ENCODE measurements around the gene SDF4. TPM values are rescaled to one million over a fixed set of nuclear protein-coding genes. Genes with fewer than 3 reads are reported as not detected.

The SDF4 gene
- total RNA-seq, 1 experiment from 2014 or later, result 82.0 TPM

DNA sequence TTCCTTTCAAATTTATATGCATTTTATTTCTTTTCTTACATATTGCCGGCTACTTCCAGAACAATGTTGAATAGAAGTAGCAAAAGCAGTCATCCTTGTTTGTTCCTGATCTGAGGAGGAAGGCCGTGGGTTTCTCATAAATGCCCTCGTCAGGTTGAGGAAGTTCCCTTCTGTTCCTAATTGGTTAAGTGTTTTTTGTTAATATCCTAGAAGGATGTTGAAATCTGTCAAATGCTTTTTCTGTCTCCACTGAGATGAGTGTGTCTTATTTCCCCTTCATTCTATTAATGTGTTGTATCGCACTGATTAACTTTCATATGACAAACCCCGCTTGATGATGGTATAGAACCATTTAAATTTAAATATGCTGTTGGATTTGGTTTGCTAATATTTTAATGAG lies 42.7 kb downstream of the SDF4 start:
- Histone ChIP-seq H3K23ac (ENCODE audit: insufficient read length, low read depth, low read length) (no peak overlapping the region), H2AFZ (ENCODE audit: low read length) (no peak overlapping the region), H2BK15ac (ENCODE audit: low read depth, low read length) (no peak overlapping the region), H3K23me2 (ENCODE audit: insufficient read length, low read depth, low read length, poor library complexity, severe bottlenecking) (no peaks in the 10 kb centered on the region), H2BK5ac (ENCODE audit: insufficient read length, low read length) (no peak overlapping the region), H3T11ph (ENCODE audit: low read length) (no peak overlapping the region), H4K20me1 (ENCODE audit: control insufficient read depth, insufficient read depth, insufficient read length) (no peaks in the 10 kb centered on the region), H4K8ac (replicated peaks; ENCODE audit: insufficient read length, low read depth, low read length) (no peak overlapping the region), H4K5ac (ENCODE audit: insufficient read length, low read depth, low read length) (no peak overlapping the region), H2AK5ac (ENCODE audit: insufficient read length, low read length) (no peak overlapping the region), H2BK120ac (ENCODE audit: low read depth, low read length, poor library complexity, severe bottlenecking) (no peak overlapping the region), H3K56ac (ENCODE audit: insufficient read length, low read depth, low read length) (no peak overlapping the region), H3K27me3 (ENCODE audit: insufficient read depth, low read length) (no peaks in the 10 kb centered on the region), H3K4ac (ENCODE audit: low read depth, low read length) (no peak overlapping the region), H3K4me1 (ENCODE audit: insufficient read depth, low read length) (no peaks in the 10 kb centered on the region), H3K79me1 (ENCODE audit: insufficient read depth, low read depth, low read length, poor library complexity, severe bottlenecking) (no peaks in the 10 kb centered on the region), H2BK20ac (ENCODE audit: low read depth, low read length, poor library complexity, severe bottlenecking) (no peak overlapping the region), H3K4me2 (ENCODE audit: insufficient read depth, insufficient read length, low read length) (no peak overlapping the region), H3K9me3 (ENCODE audit: control insufficient read depth, low read depth, low read length) (peaks cover 12% of the 10 kb centered on the region), H3K14ac (ENCODE audit: insufficient read depth, low read length) (no peak overlapping the region), H3K18ac (ENCODE audit: insufficient read length, low read depth, low read length) (no peak overlapping the region), H3K27ac (ENCODE audit: insufficient read length, low read depth, low read length) (no peak overlapping the region), H3K9ac (ENCODE audit: extremely low read depth, insufficient read length, low read length) (no peak overlapping the region), H3K79me2 (ENCODE audit: insufficient read depth, low read length) (no peaks in the 10 kb centered on the region), H2BK12ac (ENCODE audit: insufficient read length, low read depth, low read length) (no peak overlapping the region), H4K91ac (ENCODE audit: insufficient read length, low read depth, low read length) (no peak overlapping the region)
- H3K36me3 Mint-ChIP-seq (ENCODE audit: insufficient read depth in 1 of 3, low read depth in 3 of 3), result peaks cover 0 to 11% (median 7%) of the 10 kb centered on the region in 3 experiments; a peak in 6 of 7 replicates
- H3K9me3 Mint-ChIP-seq, result peaks cover 27 to 31% of the 10 kb centered on the region in 2 experiments
- TF ChIP-seq, protein P1, sequence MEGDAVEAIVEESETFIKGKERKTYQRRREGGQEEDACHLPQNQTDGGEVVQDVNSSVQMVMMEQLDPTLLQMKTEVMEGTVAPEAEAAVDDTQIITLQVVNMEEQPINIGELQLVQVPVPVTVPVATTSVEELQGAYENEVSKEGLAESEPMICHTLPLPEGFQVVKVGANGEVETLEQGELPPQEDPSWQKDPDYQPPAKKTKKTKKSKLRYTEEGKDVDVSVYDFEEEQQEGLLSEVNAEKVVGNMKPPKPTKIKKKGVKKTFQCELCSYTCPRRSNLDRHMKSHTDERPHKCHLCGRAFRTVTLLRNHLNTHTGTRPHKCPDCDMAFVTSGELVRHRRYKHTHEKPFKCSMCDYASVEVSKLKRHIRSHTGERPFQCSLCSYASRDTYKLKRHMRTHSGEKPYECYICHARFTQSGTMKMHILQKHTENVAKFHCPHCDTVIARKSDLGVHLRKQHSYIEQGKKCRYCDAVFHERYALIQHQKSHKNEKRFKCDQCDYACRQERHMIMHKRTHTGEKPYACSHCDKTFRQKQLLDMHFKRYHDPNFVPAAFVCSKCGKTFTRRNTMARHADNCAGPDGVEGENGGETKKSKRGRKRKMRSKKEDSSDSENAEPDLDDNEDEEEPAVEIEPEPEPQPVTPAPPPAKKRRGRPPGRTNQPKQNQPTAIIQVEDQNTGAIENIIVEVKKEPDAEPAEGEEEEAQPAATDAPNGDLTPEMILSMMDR (conservative IDR thresholded peaks at IDR 0.05), result no peak
- no peak overlapping the region for H3K4me3 Mint-ChIP-seq
- H3K27me3 Mint-ChIP-seq (ENCODE audit: low read depth), result peaks cover 26% of the 10 kb centered on the region
- H3K27ac Mint-ChIP-seq, result no peak overlapping the region
- H3K4me1 Mint-ChIP-seq, result no peaks in the 10 kb centered on the region
- WGBS (ENCODE audit: extremely low coverage, insufficient read length, low lambda C conversion rate), result no CpG with 5 or more reads among the region's 5 CpGs
- DNase-seq, result no peak

Measured in H9 (cell line).